Activated CD4-positive, alpha-beta T cell treated with anti-CD3 and anti-CD28 coated beads, Interleukin-2, amount 50 U/mL, for 16 hours (primary cell): ENCODE data around the gene SLC22A1.
"Not testable (repeated sequence)": the region's sequence is repeated elsewhere in the genome, so short reads cannot be mapped to it uniquely, and the experiment has no call there.

Experiments used
- DNase-seq: peaks from one replicate; pipeline ENCODE4 v3.0.0-alpha.2; 2020

Gene SLC22A1

GRCh38 chr6:160124605-160125004, 3.0 kb downstream of the SLC22A1 start:
- no peak for DNase-seq

GRCh38 chr6:160125105-160125504, 3.5 kb downstream of the SLC22A1 start:
- DNase-seq = not testable (repeated sequence)

GRCh38 chr6:160127270-160128124, 5.9 kb downstream of the SLC22A1 start:
- no peak for DNase-seq

- DNase-seq = no peak
These were observed 6.6 kb downstream of the SLC22A1 start for GRCh38 chr6:160128125-160128683.

GRCh38 chr6:160128879-160129516, 7.4 kb downstream of the SLC22A1 start:
- DNase-seq = no peak

- no peak for DNase-seq
These were observed 8.4 kb downstream of the SLC22A1 start for GRCh38 chr6:160129881-160130615.

- no peak for DNase-seq
These were observed 9.3 kb downstream of the SLC22A1 start for GRCh38 chr6:160130729-160131484.

GRCh38 chr6:160131636-160132296, 10.2 kb downstream of the SLC22A1 start:
- no peak for DNase-seq

- DNase-seq = no peak
These were observed 10.7 kb downstream of the SLC22A1 start for GRCh38 chr6:160132297-160132637.

GRCh38 chr6:160132776-160133338, 11.2 kb downstream of the SLC22A1 start:
- no peak for DNase-seq

GRCh38 chr6:160133441-160134336, 12.1 kb downstream of the SLC22A1 start:
- no peak for DNase-seq

GRCh38 chr6:160134337-160134751, 12.7 kb downstream of the SLC22A1 start:
- not testable (repeated sequence) for DNase-seq

- no peak for DNase-seq
These were observed 13.3 kb downstream of the SLC22A1 start for GRCh38 chr6:160134779-160135547.

- DNase-seq = no peak
These were observed 14.5 kb downstream of the SLC22A1 start for GRCh38 chr6:160135907-160136655.

GRCh38 chr6:160137130-160137988, 15.7 kb downstream of the SLC22A1 start:
- DNase-seq = no peak

GRCh38 chr6:160137989-160138835, 16.6 kb downstream of the SLC22A1 start:
- DNase-seq = peak; percentile 73

- no peak for DNase-seq
These were observed 17.3 kb downstream of the SLC22A1 start for GRCh38 chr6:160138839-160139419.
